Astrocyte of the spinal cord (primary cell): ENCODE results near the gene TEX101.

ENCODE experiments used
- DNase-seq: peaks from one replicate; pipeline ENCODE4 v3.0.0; 2011; ENCODE audit warnings: low read depth, low spot score
- H3K4me3 ChIP-seq: 2 replicates; pipeline ENCODE4 v1.5.1; 2011; ENCODE audit warnings: low read depth, mild to moderate bottlenecking, low read length, moderate library complexity
- CTCF ChIP-seq: IDR thresholded peaks from 2 replicates; pipeline ENCODE4 v1.5.1; 2012; ENCODE audit warnings: low read depth, mild to moderate bottlenecking, low read length, inconsistent platforms
- in situ Hi-C: cut with HindIII; loops from 2 replicates; pipeline ENCODE4 v1.10.0; 2017; ENCODE audit warnings: low sequenced_read_pairs

Gene TEX101

DNA sequence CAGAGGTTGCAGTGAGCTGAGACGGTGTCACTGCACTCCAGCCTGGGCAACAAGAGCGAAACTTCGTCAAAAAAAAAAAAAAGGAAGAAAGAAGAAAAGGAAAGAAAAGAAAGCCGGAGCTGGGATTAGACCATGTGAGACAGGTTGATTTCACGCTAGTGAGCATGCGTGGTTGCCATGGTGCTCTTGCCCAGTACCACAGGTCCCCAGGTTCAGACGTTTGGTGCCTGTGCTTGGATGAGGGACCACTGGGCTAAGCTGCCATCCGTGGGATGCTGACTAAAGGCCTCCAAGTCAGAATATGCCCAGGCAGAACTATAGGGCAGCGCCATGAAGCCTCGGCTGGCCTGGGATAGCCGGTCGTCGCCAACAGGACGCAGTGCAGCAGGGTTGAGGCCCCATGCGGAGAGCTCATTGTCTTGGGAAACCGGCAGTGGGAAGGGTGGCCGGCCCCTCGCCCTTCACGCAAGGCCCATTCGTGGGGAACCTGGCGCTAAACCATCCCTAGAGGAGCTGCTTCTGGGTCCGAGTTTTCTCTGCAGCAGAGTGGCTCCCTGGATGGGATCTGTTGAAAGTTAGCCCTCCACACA, 7.2 kb upstream of the TEX101 start:
- no peak for TF ChIP-seq CTCF
- H3K4me3 ChIP-seq = no peak overlapping the region
- DNase-seq = no peak
- in situ Hi-C loops = no loop called here

DNA sequence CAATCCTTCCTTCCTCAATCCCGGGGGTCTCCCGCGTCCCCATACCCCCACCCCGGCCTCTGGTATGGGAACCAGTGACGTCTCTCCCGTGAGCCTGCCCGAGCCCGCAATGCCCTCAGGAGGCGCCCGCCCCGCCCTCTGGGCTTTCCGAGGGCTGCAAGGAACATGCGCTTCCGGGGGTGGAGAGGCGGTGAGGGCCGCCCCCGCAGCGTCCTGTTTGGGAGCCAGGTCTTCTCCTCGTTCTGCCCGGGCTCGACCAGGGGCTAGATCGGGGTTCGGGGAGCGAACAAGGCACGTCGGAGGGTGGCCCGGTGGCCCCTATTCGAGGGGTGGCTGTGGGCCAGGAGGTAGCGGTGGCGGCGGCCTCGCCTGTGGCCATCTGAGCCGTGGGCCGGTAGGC, 6.6 kb upstream of the TEX101 start:
- DNase-seq = no peak
- H3K4me3 ChIP-seq = no peak overlapping the region
- in situ Hi-C loops = no loop called here
- TF ChIP-seq CTCF = no peak

DNA sequence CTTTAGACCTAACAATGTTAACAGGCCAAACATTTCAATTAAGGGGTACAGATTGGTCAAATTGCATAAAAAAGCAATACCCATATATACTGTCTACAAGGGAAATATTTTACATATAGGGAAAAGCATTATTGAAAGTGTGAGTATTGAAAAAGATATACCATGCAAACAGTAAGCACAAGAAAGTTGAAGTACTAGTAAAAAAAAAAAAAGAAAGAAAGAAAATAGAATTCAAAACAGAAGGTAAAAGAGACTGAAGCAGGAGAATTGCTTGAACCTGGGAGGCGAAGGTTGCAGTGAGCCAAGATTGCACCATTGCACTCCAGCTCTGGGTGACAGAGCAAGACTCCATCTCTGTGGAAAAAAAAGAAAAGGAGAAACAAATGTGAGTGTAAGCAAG, 5.3 kb upstream of the TEX101 start:
- no peak for DNase-seq
- no peak for TF ChIP-seq CTCF
- no peak overlapping the region for H3K4me3 ChIP-seq
- in situ Hi-C loops = no loop called here

GRCh38 chr19:43412441-43412840, 2.2 kb upstream of the TEX101 start:
- in situ Hi-C loops = no loop called here
- no peak overlapping the region for H3K4me3 ChIP-seq
- DNase-seq = no peak
- no peak for TF ChIP-seq CTCF

- in situ Hi-C loops = no loop called here
- TF ChIP-seq CTCF = no peak
These were observed 2.4 kb downstream of the TEX101 start for GRCh38 chr19:43416951-43417623.

GRCh38 chr19:43420954-43421353, 6.3 kb downstream of the TEX101 start:
- in situ Hi-C loops = no loop called here
- no peak for TF ChIP-seq CTCF
- DNase-seq = no peak
- H3K4me3 ChIP-seq = no peak overlapping the region

More at GRCh38 chr19:43416951-43417623, 2.4 kb downstream of the TEX101 start:
- no peak overlapping the region for H3K4me3 ChIP-seq
- DNase-seq = no peak
